Stimulated activated CD8-positive, alpha-beta memory T cell treated with anti-CD3 and anti-CD28 coated beads, Interleukin-15, amount 100 ng/mL, for 1 hour (primary cell): ENCODE measurements around the gene UBR3.
"Not testable (repeated sequence)": the region's sequence is repeated elsewhere in the genome, so short reads cannot be mapped to it uniquely, and the experiment has no call there.

ENCODE experiments used
- DNase-seq: peaks from one replicate; pipeline ENCODE4 v3.0.0-alpha.2; 2020; ENCODE audit warnings: low read depth

Gene UBR3

GRCh38 chr2:170113168-170113894, 286.1 kb downstream of the UBR3 start:
- no peak for DNase-seq

DNA sequence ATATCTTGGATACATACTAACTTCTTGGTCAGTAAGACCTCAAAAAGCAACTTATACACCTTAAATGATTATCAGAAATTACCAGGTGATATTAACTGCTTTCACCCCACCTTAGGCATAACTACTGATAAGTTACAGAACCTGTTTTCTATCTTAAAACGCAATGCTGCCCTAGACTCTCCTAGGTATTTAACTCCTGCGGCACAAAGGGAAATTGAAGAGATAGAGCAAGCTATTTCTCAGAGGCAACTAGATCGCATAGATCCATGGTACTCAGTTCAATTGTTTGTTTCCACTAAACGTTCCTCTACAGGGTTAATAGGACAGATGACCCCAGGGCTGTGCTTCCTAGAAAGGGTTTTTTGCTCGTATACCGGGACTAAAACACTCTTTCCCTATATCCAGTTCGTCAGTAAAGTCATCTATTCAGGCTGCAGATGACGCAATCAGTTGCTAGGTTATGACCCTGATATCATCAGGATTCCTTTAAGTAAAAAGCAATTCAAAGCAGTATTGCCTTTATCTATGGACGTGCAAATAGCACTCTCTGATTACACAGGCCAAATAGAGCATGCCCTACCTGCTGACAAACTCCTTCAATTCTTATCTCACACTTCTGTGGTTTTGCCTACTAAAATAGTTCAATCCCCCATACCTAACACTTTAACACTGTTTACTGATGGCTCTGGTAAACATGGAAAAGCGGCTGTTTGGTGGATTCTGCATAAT, 288.4 kb downstream of the UBR3 start:
- DNase-seq = no peak

- no peak for DNase-seq
Measured at GRCh38 chr2:170118641-170119040, 291.4 kb downstream of the UBR3 start.

DNA sequence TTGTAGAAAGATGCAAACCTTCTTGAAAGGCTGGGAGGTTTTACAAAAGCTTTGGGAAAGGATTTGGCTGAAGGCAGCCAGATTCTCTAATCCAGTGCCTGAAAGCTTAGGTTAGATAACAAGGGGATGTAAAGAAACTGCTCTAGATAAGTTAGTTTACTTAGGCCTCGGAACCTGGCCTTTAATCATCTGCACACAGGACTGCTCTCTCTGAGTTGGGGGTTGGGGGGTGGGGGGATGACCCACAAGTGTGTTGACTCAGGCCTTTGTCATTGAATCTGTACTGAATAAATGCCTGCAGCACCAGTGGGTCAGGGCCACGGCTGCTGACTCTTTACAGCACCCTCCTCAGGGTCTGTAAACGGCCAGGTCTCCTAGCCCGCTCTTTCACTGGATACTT, 292.1 kb downstream of the UBR3 start:
- DNase-seq = not testable (repeated sequence)

- no peak for DNase-seq
Measured at GRCh38 chr2:170121689-170122088, 294.4 kb downstream of the UBR3 start.

- DNase-seq = no peak
Measured at GRCh38 chr2:170122883-170123547, 295.8 kb downstream of the UBR3 start.

GRCh38 chr2:170123593-170123992, 296.3 kb downstream of the UBR3 start:
- DNase-seq = no peak

DNA sequence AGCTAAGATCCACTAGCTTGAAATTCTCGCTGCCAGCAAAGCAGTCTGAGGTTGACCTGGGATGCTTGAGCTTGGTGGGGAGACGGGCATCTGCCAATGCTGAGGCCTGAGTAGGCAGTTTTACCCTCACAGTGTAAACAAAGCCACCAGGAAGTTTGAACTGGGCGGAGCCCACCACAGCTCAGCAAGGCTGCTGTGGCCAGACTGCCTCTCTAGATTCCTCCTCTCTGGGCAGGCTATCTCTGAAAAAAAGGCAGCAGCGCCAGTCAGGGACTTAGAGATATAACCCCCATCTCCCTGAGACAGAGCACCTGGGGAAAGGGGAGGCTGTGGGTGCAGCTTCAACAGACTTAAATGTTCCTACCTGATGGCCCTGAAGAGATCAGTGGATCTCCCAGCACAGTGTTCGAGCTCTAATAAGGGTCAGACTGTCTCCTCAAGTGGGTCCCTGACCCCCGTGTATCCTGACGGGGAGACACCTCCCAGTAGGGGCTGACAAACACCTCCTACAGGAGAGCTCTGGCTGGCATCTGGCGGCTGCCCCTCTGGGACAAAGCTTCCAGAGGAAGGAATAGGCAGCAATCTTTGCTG, 299.0 kb downstream of the UBR3 start:
- not testable (repeated sequence) for DNase-seq
